Measurements from ENCODE around the gene SORD.
A peak's percentile ranks its signal among the peaks of the same experiment; 100 is the strongest.
"Not testable (repeated sequence)": the region's sequence is repeated elsewhere in the genome, so short reads cannot be mapped to it uniquely, and the experiment has no call there.

The SORD gene

DNA sequence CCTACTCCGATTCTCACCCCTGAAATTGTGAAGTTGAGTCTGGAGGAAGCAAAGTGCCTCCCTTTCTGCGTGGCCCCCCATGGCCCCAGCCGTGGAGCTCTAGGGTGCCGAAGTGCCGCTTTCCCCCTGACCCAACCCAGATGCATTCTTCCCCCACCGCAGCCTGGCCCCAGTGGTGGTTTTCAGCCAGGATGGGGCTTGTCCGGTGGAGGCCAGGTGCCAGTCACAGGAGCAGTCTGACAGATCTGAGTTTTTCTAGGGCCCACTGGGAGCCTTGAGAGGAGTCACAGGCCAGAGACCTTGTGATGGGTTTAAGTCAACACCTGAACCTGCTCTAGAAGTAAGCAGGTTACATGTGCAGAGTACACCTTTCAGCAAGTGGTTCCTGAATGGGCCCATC lies 39.3 kb downstream of the SORD start:
- H3K9me3 Mint-ChIP-seq; H3K27me3 Mint-ChIP-seq; H3K4me3 Mint-ChIP-seq; intact Hi-C loops (cut with micrococcal nuclease); H3K27ac Mint-ChIP-seq: not testable (repeated sequence)
- H3K4me1 Mint-ChIP-seq (ENCODE audit: low read depth) = peaks cover 19% of the 10 kb centered on the region
- H3K36me3 Mint-ChIP-seq (ENCODE audit: low read depth) = peaks cover 48% of the 10 kb centered on the region

- intact Hi-C loops (cut with micrococcal nuclease) = no loop called here
- Mint-ChIP-seq H3K36me3 (ENCODE audit: low read depth) (peaks cover 60% of the 10 kb centered on the region), H3K9me3 (no peaks in the 10 kb centered on the region), H3K4me1 (ENCODE audit: low read depth) (peaks cover 9% of the 10 kb centered on the region), H3K4me3 (no peak overlapping the region), H3K27ac (no peak overlapping the region), H3K27me3 (no peaks in the 10 kb centered on the region)
Measured at GRCh38 chr15:45064386-45064785, 41.4 kb downstream of the SORD start.

DNA sequence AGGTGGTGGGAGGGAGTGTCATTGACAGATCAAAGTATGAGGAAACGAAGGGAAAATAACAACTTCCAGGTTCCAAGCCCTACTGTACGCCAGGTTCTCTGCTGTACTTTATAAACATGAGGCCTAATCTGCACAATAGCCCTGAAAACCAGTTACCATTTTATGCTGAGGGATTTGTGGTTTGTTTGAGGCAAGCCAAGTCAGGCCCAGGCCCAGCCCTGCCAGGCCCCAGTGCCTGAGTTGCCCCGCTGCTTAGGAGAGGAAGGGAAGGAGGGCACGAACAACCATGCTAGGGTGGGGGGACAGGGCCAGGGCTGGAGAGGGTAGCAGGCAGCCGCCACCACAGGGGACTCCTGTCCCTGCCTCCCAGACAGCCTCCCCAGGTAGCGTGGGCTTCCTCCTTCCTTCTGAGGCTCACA lies 47.0 kb downstream of the SORD start:
- H3K9me3 Mint-ChIP-seq; H3K27ac Mint-ChIP-seq; H3K4me3 Mint-ChIP-seq; H3K27me3 Mint-ChIP-seq; H3K4me1 Mint-ChIP-seq (ENCODE audit: low read depth); intact Hi-C loops (cut with micrococcal nuclease): not testable (repeated sequence)
- H3K36me3 Mint-ChIP-seq (ENCODE audit: low read depth) = peaks cover 55% of the 10 kb centered on the region

DNA sequence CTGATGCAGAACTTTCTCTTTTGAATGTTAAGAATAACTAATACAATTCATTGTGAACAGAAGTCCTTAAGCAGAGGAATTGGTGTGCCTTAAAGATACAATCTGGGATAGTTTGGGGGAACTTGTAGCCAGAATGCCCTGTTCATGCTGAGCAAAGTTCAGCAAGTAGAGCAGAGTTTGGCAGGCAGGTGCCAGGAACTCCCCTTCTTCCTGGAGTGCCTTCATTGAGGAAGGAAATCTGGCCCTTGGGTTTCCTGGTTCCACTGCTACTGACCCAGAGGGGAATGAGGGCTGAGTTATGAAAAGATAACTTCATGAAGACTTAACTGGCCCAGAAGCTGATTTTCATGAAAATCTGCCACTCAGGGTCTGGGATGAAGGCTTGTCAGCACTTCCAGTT lies 50.6 kb downstream of the SORD start:
- H3K4me1 Mint-ChIP-seq (ENCODE audit: low read depth); H3K27ac Mint-ChIP-seq; intact Hi-C loops (cut with micrococcal nuclease); H3K4me3 Mint-ChIP-seq; H3K9me3 Mint-ChIP-seq; H3K27me3 Mint-ChIP-seq: not testable (repeated sequence)
- peaks cover 26% of the 10 kb centered on the region for H3K36me3 Mint-ChIP-seq (ENCODE audit: low read depth)

DNA sequence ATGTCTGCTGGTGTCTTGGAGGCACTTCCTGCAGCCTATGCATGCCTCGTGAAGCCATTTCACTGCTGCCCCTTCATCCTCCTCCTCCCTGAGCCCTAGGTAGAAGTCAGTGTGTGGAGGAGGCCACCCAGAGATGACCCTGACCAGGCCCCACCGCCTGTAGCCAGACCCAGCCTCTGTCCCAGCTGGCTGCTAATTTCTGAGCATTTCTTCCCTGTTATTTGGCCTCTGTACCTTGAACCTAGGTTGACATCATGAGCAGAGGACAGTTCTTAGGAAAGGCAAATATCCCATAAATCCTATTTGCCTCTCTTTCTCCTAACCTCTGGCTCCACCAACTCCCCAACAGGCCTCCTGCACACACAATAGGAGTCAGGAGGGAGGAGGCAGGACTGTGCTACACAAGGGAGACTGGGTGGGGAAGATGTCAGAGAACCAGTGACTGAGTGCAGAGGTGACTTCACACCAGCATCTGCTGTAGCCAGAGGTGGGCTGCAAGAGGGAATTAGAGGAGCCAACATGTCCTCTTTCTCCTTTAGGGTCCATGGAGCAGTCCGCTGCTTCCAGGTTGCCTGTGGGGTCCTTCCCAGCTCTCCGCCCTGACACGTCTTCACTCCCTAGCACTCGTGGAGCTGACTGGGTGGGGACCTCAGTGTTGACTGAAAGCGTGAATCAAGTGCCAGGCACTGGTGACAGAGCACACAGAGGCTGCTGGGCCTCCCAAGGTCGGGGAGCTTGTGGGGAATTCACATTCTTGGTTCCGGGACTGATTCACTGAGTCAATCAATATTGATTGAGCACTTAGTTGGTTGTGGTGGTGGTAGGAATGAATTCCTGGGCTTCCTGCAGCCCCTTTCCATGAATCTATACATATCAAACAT lies 52.7 kb downstream of the SORD start:
- H3K27ac Mint-ChIP-seq; H3K27me3 Mint-ChIP-seq; H3K9me3 Mint-ChIP-seq; intact Hi-C loops (cut with micrococcal nuclease); H3K4me3 Mint-ChIP-seq; H3K4me1 Mint-ChIP-seq (ENCODE audit: low read depth); H3K36me3 Mint-ChIP-seq (ENCODE audit: low read depth): not testable (repeated sequence)

DNA sequence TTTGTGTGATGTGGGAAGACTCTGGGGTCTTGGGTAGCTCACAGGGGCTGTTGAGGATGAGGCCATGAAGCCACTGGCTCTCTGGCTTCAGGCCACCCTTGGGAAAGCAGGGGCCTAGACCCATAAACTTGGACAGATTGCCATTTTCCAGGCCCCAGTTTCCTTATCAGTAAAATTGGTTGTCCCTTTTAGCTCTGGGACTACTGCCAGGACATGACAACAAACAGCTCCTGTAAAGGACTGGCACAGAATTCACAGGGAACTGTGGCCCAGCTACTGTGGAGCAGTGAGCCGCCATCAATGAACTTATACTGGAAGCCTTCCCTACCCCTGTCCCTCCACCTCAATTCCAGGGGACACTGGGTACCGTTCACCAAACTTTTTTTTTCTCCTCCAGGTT lies 54.4 kb downstream of the SORD start:
- intact Hi-C loops (cut with micrococcal nuclease); H3K27me3 Mint-ChIP-seq; H3K4me1 Mint-ChIP-seq (ENCODE audit: low read depth); H3K4me3 Mint-ChIP-seq; H3K9me3 Mint-ChIP-seq; H3K36me3 Mint-ChIP-seq (ENCODE audit: low read depth): not testable (repeated sequence)
- peak overlapping the region; percentile 51 for H3K27ac Mint-ChIP-seq

GRCh38 chr15:45079201-45079600 lies 56.2 kb downstream of the SORD start:
- H3K9me3 Mint-ChIP-seq; H3K4me3 Mint-ChIP-seq; H3K36me3 Mint-ChIP-seq (ENCODE audit: low read depth); H3K4me1 Mint-ChIP-seq (ENCODE audit: low read depth); H3K27ac Mint-ChIP-seq; intact Hi-C loops (cut with micrococcal nuclease); H3K27me3 Mint-ChIP-seq: not testable (repeated sequence)

DNA sequence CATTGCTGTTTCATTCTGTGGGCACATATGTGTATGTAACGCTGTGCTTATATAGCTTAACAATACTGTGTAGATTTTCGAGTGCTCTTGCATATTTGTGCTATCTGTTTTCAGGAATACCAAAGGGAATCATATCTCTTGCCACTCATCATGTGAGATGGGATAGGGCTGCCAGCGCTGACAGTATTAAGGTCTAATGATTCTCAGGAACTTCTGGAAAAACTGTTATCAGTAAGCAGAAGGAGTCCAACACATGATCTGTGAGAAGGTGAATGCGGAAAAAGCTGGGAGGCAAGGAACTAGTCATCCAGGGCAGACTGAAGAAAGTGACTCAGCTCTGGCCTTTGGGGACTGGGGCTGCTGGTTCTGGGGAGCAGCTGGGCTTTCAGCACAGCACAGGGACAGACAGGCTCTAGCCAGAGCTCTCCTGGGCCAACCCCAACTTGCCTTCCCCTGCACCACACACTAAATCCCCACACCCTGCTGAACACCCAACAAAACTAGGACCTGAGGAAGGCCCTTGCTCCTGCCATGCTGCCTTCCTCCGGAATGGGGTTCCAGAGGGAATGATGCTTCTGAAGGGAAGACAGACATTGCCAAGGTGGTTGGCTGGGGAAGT lies 56.7 kb downstream of the SORD start:
- H3K27me3 Mint-ChIP-seq; intact Hi-C loops (cut with micrococcal nuclease); H3K4me1 Mint-ChIP-seq (ENCODE audit: low read depth); H3K4me3 Mint-ChIP-seq; H3K9me3 Mint-ChIP-seq; H3K36me3 Mint-ChIP-seq (ENCODE audit: low read depth); H3K27ac Mint-ChIP-seq: not testable (repeated sequence)

DNA sequence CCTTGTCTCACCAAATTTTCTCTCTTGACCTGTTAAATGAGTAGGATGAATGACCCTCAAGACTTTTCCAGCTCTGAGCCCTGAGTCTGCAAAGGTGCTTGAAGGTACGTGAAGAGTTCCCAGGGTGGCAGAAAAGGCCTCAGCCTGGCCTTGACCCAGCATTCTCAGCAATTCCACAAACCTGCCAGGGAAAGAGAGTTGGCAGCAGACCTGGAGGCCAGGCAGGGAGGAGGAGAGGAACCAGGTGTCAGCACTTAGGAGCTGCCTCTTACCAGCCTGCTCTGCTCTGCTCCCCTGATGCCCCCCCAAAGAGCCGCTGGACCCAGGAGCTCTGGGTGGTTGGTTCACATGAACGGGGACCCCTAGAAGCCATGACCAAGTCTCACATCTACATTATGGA lies 57.6 kb downstream of the SORD start:
- H3K9me3 Mint-ChIP-seq; intact Hi-C loops (cut with micrococcal nuclease); H3K4me3 Mint-ChIP-seq; H3K27me3 Mint-ChIP-seq; H3K27ac Mint-ChIP-seq; H3K36me3 Mint-ChIP-seq (ENCODE audit: low read depth); H3K4me1 Mint-ChIP-seq (ENCODE audit: low read depth): not testable (repeated sequence)

- H3K9me3 Mint-ChIP-seq; H3K4me3 Mint-ChIP-seq; H3K27me3 Mint-ChIP-seq; intact Hi-C loops (cut with micrococcal nuclease); H3K4me1 Mint-ChIP-seq (ENCODE audit: low read depth); H3K27ac Mint-ChIP-seq; H3K36me3 Mint-ChIP-seq (ENCODE audit: low read depth): not testable (repeated sequence)
Measured at GRCh38 chr15:45082412-45082811, 59.4 kb downstream of the SORD start.

DNA sequence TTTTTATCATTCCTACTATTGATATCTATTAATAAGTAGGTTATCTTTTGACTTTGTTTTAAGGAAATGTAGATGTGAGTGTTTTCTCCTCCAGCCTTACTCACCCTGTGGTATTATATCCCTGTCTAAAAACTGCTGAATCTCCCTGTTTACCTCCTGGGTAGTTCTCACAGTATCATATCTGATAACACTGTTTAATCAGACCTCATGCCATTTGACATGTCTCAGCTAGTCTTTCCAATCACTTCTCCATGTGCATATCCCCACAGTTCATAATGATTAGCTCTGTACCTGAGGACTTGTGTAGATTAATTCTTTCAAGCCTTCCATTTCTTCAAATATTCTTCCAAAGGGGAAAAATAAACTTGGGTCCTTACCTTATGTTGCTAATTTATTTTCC lies 60.2 kb downstream of the SORD start:
- no peak overlapping the region for H3K27ac Mint-ChIP-seq
- intact Hi-C loops (cut with micrococcal nuclease) = no loop called here
- H3K4me1 Mint-ChIP-seq (ENCODE audit: low read depth) = no peaks in the 10 kb centered on the region
- no peaks in the 10 kb centered on the region for H3K9me3 Mint-ChIP-seq
- H3K27me3 Mint-ChIP-seq = peaks cover 2% of the 10 kb centered on the region
- H3K36me3 Mint-ChIP-seq (ENCODE audit: low read depth) = no peaks in the 10 kb centered on the region
- no peak overlapping the region for H3K4me3 Mint-ChIP-seq

DNA sequence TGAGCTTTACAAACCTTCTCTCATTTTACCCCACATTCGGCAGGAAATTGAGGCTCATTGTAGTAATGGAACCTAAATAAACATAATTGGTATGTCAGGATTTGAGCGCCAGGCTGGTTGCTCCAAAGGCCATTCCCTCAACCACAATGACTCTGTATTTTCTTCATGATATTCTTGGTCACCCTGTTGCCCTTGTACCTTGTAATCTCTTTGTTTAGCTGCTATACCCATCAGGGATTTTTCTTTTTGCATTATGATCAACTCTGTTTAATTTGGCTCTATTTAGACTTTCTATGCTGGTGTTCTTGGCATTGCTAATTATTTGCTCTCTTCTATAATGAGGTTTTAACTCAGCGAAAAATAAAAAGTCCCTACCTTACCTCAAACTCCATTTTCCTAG lies 61.2 kb downstream of the SORD start:
- H3K36me3 Mint-ChIP-seq (ENCODE audit: low read depth) = no peaks in the 10 kb centered on the region
- peaks cover 2% of the 10 kb centered on the region for H3K27me3 Mint-ChIP-seq
- no peaks in the 10 kb centered on the region for H3K9me3 Mint-ChIP-seq
- intact Hi-C loops (cut with micrococcal nuclease) = no loop called here
- no peak overlapping the region for H3K4me3 Mint-ChIP-seq
- H3K27ac Mint-ChIP-seq = no peak overlapping the region
- H3K4me1 Mint-ChIP-seq (ENCODE audit: low read depth) = no peaks in the 10 kb centered on the region

DNA sequence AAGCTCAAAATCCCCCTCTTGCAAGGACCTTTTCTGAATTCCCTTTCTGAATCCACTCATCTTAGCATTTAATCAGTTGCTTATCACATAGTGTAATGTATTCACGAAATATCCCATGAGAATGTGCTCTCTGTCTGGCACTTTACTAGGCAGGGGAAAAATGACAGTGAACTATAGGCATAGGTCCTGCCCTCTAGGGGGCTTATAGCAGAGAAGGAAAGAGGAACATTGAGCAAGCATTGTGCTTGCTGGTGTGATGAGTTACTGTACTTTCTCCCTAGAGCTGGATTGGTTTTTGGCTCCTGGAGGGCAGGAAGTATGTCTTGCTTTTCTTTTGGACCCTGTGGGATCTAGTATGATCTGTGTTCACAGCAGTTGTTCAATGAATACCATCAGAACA lies 64.5 kb downstream of the SORD start:
- Mint-ChIP-seq H3K27me3 (peaks cover 6% of the 10 kb centered on the region), H3K27ac (no peak overlapping the region), H3K36me3 (ENCODE audit: low read depth) (no peaks in the 10 kb centered on the region), H3K9me3 (no peaks in the 10 kb centered on the region), H3K4me1 (ENCODE audit: low read depth) (no peaks in the 10 kb centered on the region), H3K4me3 (no peak overlapping the region)
- intact Hi-C loops (cut with micrococcal nuclease) = no loop called here

- Mint-ChIP-seq H3K4me3 (no peak overlapping the region), H3K27ac (no peak overlapping the region), H3K4me1 (ENCODE audit: low read depth) (no peaks in the 10 kb centered on the region), H3K27me3 (peaks cover 7% of the 10 kb centered on the region), H3K36me3 (ENCODE audit: low read depth) (no peaks in the 10 kb centered on the region), H3K9me3 (no peaks in the 10 kb centered on the region)
- intact Hi-C loops (cut with micrococcal nuclease) = no loop called here
Measured at GRCh38 chr15:45088801-45089711, 66.1 kb downstream of the SORD start.
